HG03060 (cell line): ENCODE results near the gene GLIPR1L2.

Experiments
- ATAC-seq: cut with Tn5 transposase; IDR thresholded peaks from one replicate; pipeline ENCODE4 v1.9.1; 2021; ENCODE audit warnings: low read depth, moderate number of reproducible peaks; ENCODE audit not compliant: unreplicated experiment

Gene GLIPR1L2

DNA sequence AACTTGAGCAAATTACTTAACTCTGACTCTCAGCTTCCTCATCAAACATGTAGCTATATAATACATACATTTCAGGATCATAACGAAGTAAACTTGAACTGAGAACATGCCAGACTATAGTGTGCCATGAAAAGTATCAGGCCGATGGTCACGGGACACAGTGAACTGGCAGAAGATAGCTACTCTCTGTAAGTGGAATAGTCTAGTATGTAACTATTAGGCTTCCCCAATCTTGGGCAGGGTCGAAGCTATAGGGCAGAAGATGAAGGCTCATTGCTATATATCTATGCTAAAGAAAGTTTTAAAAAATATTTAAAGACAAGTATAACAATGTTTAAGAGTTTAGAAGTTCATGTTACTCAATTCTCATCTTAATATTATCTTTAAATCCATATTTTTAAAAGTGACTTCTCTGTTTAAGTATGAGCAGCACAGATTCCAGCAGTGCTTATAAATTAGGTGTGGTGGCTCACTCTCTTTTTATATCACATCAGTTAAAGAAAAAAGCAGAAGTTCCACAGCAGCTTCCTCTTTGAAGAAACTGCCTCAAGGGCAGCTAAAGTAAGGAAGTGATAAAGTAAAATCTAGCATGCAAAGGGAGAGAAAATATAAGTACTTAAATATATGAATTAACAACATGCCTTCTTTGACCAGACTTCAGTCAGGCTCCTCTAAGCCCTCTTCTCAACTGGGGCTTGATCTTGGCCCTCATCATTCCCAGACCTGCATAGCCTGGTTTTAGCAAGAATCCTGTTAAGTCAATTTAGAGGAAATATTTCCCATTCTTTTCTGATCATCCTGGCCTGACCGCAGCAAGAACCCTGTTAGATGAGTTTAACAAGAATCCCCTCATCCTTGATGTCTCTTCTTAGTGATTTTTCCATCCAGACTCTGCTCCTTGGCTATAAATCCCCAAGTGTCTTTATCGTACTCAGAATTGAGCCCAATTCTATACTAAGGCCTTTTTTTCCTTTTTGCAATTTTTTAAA is 81.3 kb downstream of the GLIPR1L2 start:
- ATAC-seq, result no peak

DNA sequence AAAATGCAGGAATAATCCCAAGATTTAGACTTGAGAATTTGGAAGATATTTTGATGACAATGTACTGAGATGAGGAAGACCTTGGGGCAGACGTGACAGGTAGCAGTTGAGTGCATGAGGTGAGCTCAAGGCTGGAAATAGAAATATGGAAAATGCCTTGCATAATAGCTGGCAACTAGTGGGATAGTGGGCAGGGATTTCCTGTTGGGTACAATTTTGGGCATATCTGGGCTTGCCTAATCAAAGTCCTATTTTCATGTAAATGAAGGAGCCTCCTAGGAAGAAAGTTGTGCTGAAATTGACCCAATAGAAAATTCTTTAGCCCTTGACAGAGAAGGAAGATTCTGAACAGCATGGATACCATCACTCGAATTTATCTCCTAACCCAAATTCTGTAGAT is 83.2 kb downstream of the GLIPR1L2 start:
- no peak for ATAC-seq

DNA sequence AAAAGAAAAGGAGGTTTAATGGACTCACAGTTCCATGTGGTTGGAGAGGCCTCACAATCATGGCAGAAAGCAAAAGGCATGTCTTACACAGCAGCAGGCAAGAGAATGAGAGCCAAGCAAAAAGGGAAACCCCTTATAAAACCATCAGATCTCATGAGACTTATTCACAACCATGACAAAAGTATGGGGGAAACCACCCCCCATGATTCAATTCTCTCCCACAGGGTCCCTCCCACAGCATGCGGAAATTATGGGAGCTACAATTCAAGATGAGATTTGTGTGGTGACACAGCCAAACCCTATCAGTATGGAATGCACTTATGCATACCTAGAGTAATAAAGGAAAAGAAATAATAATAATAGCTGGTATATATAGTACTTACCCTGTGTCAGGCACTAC is 85.2 kb downstream of the GLIPR1L2 start:
- ATAC-seq, result no peak

DNA sequence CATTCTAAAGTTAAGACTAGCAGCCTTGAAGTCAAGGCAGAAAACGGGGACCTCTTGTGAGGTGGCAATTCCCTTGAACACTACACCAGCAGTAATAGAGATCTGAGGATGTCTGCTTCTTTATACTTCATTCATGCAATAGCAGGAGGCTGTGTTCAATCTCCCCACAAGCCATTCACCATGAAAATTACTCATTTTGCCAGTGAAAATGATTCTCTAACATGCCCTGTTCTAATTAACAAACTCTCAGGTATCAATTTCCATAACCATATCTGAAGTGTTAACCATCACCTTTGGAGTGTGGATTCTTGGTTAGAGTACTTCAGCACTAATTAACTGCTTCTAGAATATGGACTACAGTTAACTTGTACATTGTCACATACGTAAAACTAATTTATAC is 86.2 kb downstream of the GLIPR1L2 start:
- ATAC-seq, result no peak

DNA sequence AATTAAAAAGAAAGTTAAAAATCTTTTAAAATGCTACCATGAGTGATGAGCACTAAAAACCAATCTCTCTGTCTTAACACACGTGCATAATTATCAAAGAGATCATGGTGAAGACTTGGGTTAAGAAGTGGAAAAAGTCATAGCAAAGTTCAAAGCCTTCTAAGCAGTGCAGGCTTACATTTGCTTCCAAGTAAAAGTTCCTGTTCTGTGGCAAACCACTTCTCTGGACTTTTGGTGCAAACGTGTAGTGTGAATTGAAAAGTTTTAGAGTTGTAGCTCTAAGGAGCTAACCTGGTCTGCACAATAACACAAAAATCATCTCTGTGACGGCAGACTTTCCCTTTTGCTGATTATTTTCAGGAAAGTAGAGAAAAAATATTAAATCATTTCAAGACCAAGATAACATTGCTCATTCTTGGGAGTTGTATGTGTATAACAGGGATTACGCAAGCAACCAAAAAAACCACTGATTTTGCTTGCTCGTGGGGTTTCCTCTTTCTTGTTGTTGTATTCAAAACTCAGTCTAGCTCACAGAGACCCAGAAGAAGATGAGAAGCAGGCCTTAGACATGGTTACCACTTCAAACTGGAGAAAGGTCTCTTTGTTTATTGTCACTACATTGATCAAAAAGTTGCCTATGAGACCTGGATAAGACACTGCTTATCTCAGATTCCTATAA is 87.4 kb downstream of the GLIPR1L2 start:
- ATAC-seq, result peak; percentile 21

DNA sequence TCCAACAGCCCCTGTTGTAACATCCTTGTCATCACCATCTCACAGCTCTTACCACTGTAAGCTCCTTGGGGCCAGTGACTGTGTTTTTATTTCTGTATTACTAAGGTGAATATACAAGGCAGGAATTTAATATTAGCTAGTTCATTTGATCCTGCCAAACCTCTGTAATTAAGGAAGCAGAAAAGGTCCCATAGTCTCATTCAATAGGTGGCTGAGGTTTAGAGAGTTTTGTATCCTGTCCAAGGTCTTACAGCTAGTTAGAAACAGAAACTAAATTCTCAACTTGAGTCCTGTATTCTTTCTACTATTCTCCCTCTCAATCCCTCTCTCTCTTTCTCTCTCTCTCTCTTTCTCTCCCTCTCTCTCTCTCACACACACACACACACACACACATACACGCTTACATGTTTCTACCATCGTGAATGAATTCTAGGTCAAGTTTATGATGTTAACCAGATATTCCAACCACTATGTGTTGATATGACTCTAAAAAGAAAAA is 89.1 kb downstream of the GLIPR1L2 start:
- ATAC-seq, result no peak

DNA sequence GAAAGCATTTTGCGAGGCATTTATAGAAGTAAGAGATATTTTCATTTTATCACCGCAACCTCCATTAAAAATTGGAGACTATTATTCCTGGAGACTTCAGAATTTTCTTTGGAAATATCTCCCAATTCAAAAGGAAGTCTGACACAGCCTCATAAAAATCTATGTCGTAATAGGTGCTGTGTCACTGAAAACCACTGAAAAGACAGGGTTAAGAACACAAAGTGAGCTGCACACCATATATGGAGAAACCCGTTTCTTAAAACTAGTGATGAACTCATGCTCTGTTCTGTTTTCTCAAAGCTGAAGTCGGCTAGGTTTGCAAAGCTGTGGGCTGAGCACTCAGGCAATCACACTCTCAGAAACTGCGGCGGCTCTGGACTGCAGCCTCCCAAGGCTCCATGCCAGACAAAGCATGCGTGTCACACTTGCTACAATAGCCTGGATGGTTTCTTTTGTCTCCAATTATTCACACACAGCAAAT is 89.6 kb downstream of the GLIPR1L2 start, which contains the start of gene GLIPR1:
Gene GLIPR1, plus strand, starts transcription at position 287 of the 481 bp plus-strand sequence. Its CDS starts 126 bp downstream, at position 413.
- ATAC-seq, result peak; percentile 89

DNA sequence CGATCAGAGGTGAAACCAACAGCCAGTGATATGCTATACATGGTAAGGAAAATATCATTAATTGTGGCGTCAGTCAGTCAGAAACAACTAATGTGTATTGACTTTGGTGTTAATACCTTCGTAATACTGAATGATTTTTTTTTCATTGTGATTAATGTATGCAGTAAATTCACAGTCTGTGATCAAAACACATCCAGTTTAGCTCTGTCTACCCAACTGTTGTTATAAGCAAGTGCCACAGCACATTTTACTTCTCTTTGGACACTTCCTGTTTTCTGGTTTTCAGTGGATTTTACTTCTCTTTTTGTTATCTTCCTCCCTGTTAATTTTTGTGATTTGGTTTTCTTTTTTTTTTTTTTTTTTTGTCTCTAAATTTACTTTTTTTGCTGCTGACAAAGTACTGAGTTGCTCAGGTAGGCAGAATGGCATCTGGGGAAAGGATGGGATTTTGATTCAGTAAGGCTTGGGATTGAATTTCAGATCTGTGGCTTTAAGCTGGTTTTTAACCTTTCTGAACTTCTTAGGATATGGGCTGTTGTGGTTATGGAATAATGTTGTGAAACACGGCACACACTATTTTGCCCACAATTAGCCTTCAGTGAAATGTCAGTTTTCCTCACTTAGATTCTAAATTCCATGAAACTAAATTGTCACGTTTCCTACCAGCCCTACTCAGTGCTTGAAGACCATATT is 90.3 kb downstream of the GLIPR1L2 start:
- no peak for ATAC-seq

DNA sequence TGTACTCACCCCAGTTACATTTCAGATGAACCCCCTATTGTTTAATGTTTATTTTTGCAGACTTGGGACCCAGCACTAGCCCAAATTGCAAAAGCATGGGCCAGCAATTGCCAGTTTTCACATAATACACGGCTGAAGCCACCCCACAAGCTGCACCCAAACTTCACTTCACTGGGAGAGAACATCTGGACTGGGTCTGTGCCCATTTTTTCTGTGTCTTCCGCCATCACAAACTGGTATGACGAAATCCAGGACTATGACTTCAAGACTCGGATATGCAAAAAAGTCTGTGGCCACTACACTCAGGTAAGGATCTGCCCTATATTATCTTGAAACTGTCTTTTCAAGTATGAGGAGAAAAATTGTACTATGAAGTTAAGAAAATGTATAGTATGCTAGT is 90.9 kb downstream of the GLIPR1L2 start:
- ATAC-seq, result no peak
